GM18867 (cell line): ENCODE data around the gene CORO6.

Source experiments
- ATAC-seq: cut with Tn5 transposase; IDR thresholded peaks from one replicate; pipeline ENCODE4 v1.9.1; 2021; ENCODE audit warnings: mild to moderate bottlenecking, moderate library complexity; ENCODE audit not compliant: unreplicated experiment

CORO6 gene

GRCh38 chr17:29578626-29579485 lies 43.9 kb downstream of the CORO6 start:
- ATAC-seq, result no peak

- no peak for ATAC-seq
Measured at GRCh38 chr17:29577385-29578211, 45.1 kb downstream of the CORO6 start.

- no peak for ATAC-seq
Measured at GRCh38 chr17:29577001-29577370, 45.7 kb downstream of the CORO6 start.

GRCh38 chr17:29576214-29577000 lies 46.3 kb downstream of the CORO6 start:
- no peak for ATAC-seq

GRCh38 chr17:29575511-29576213 lies 47.0 kb downstream of the CORO6 start:
- ATAC-seq, result no peak

GRCh38 chr17:29574732-29575510 lies 47.8 kb downstream of the CORO6 start:
- ATAC-seq, result no peak

DNA sequence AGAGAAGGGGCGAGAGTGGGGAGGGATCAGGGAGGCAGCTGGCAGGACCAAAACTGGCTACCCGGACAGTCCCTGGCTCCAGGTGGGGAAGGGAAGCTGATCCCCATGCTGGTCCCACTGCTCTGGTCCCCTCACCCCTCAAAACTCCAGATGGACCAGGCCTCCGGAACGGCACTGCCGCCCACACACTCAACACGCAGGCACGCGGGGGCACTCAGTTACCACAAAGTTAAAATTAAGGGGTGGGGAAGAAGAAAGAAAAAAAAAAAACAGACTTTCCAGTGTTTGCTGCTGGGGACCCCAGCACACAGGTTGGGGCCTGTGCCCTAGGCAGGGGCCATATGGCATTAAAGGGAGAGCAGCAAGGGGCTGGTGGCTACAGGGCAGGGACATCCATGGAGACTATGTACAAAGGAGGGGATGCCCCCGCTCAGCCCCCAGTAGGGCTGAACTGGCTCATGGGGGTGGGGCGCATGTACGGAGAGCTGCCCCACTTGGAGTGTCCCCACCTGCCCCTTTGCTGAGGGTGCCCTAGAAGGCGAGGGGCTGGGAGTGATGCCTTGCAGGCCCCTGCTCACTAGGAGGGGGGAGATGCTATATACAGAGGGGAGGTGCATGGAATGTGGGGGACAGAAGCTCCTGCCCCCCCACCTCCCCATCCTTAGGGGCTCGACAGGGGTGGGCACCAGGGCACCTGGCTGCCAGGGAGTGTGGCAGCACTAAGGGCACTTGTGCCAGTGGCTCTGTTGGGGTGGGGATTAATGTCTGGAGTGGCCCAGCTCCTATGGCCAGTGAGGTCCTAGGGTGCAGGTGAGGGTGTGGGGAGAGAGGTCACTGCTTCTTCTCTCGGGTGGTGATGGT lies 48.6 kb downstream of the CORO6 start:
- ATAC-seq, result no peak

DNA sequence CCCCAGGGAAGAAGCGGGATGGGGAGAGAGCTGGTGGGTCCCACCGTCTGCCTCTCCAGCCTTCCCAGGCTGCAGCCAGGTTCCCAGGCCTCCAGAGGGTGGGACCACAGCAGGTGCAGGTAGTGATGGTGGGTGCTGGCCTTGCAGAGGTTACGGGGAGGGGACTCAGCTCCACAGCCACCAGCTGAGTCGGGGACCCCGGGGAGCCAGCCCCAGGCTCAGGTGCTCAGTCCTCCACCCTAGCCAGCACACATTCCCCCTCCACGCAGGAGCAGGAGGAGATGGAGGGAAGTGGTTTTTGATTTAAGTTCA lies 49.2 kb downstream of the CORO6 start:
- no peak for ATAC-seq

- no peak for ATAC-seq
Measured at GRCh38 chr17:29572691-29573557, 49.8 kb downstream of the CORO6 start.

- no peak for ATAC-seq
Measured at GRCh38 chr17:29571883-29572681, 50.6 kb downstream of the CORO6 start.

DNA sequence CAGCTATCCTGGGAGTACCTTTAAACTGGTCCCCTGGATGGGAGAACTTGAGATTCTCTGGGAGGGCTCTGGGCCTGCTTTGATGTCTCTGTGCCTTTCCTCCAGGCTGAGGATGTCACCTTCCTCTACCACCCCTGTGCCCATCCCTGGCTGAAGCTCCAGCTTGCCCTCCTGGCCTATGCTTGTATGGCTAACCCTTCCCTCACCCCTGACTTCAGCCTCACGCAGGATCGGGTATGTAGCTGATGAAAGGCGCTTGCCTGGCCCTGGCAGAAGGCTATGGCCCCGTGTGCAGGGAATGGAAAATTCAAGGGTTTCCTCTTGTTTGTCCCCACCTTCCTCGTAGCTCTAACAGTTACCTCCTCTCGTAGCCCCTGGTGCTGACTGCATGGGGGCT lies 51.2 kb downstream of the CORO6 start:
- no peak for ATAC-seq

GRCh38 chr17:29570521-29570920 lies 52.2 kb downstream of the CORO6 start:
- no peak for ATAC-seq

GRCh38 chr17:29569245-29569950 lies 53.3 kb downstream of the CORO6 start:
- no peak for ATAC-seq

DNA sequence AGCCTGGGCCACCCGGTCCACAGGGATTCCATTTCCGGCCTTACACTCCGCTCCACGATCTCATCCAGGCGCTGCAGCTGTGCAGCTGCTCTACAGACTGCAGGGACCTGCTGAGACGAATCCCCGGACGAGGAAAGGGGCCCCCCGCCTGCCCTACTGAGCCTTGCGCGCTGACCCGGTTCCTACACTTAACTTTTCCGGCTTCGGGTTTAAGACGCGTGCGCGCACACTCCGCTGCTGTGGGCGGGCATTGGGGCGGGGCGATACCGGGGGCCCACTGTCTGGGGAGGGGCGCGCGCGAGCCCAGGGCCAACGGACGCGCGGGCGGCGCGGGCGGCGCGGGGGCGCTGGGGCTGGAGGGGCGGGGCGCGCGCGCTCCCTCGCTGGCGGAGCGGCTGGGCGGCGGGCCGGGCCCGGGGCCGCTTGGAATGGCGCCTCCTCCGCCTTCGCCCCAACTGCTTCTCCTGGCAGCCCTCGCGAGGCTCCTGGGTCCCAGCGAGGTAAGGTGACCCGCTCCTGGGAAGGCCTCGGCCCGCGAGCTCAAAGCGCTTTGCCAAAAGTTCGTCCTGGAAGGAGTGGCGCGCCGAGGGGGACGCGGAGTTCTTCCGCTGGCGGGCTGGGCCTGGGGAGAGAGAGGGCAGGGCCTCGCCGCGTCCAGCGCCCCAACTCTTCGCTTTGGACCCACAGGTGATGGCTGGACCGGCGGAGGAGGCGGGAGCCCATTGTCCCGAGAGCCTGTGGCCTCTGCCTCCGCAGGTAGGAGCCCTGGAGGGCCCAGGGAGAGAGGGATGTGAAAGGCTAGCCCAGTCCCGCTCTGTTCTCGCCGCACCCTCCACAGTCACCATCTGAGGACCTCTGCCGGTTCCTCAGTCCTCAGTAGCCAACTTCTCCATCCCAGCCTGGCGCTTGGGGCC lies 54.1 kb downstream of the CORO6 start, which contains the start of gene TP53I13:
TSS of gene TP53I13 (plus strand) at position 371 of the 914 bp plus-strand sequence. CDS start at position 429, 58 bp downstream.
- peak; percentile 32 for ATAC-seq

- ATAC-seq, result peak; percentile 35
Measured at GRCh38 chr17:29567554-29568330, 55.0 kb downstream of the CORO6 start.
